ENCODE measurements around the gene KCNH6.

The KCNH6 gene

DNA sequence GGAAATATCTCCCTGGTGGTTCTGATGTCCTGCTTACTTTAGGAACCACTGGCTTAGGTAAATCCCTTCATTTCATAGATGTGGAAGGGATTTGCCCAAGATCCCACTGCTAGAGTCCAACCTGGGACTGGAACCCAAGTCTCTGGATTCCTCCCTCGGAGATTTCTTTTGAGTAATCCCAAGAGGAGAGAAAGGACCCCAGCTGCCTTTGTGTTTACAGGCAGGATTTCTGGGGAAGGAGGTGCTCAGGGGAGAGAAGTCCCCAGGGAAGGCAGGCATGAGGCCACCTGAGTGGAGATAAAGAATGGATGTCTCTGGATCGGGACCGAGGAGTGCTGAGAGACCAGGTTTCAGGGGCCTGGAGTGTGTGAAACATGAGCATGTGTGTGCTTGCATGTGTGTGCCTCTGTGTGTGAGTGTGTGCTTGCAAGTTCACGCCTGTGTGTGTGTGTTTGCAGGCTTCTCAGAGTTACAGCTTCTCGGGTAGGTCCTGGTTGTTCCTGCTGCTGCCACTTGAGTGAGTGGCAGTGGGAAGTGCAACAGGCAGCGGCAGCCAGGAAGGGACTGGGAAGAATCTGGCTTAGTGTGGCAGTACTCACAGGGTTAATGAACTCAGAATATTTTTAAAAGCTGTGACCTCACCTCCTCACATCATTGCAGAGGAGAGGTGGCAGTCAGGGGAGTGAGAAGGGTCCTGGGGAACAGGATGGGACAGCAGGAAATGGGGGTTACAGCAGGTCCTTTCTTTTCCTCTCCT, 2.2 kb downstream of the KCNH6 start:
- Histone ChIP-seq H3K4me3 (ENCODE audit: low read length in 2 of 2) (no peak overlapping the region), H3K4me1 (ENCODE audit: control insufficient read depth, insufficient read depth, low read length) (no peaks in the 10 kb centered on the region), H3K27me3 (ENCODE audit: control insufficient read depth in 1 of 2, insufficient read depth in 2 of 2, low read length in 2 of 2) (peaks cover 3 to 13% of the 10 kb centered on the region in 2 donors), H3K27ac (ENCODE audit: low read length) (no peak overlapping the region), H3K36me3 (ENCODE audit: control insufficient read depth in 2 of 2, insufficient read depth in 2 of 2, low read length in 2 of 2) (no peaks in the 10 kb centered on the region), H3K9me3 (ENCODE audit: control insufficient read depth in 2 of 2, low read length in 2 of 2) (no peaks in the 10 kb centered on the region), H3K9ac (ENCODE audit: low read length in 2 of 2) (no peak overlapping the region)

DNA sequence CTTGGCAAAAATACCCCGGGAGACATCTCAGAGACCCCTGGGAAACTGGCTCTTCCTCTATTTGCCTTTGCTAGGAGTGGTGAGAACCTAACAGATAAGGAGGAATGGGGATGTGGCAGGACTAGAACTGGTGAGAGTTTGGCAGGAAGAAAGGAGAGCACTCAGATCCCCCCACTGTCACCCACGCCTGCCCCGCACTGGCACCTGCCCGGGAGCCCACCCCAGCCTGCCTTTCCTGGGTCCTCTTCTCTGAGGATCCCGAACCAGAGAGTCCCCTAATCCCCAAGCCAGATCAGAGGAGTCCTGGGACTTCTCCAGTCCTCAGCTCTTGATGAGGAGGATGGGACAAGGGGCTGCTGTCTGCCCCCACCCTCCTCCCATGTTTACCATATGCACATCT, 3.7 kb downstream of the KCNH6 start:
- H3K27me3 ChIP-seq (ENCODE audit: control insufficient read depth in 1 of 2, insufficient read depth in 2 of 2, low read length in 2 of 2): peaks cover 3 to 13% of the 10 kb centered on the region in 2 donors
- no peak overlapping the region for H3K27ac ChIP-seq (ENCODE audit: low read length)

DNA sequence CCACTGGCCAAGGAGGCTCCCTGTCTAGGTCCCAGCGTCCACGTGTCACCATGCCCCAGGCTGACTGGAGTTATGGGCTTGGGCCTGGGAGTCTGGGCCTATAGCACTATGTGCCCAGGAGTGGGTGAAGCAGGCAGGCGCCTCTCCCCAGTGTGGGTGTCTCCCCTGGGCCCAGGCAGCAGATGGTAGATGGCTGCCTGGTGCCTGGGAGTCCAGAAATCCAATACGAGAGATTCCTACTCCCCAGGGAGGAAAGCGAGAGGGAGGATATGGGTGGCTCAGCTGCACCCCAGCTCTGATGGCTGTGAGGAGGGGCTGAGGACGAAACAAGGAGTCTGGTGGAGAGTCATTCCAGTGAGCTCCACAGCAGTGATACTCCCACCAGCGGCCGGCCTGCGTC, 5.0 kb downstream of the KCNH6 start:
- Histone ChIP-seq H3K4me3 (ENCODE audit: low read length in 2 of 2) (no peak overlapping the region), H3K9ac (ENCODE audit: low read length in 2 of 2) (no peak overlapping the region), H3K27ac (ENCODE audit: low read length) (no peak overlapping the region), H3K9me3 (ENCODE audit: control insufficient read depth in 2 of 2, low read length in 2 of 2) (no peaks in the 10 kb centered on the region), H3K4me1 (ENCODE audit: control insufficient read depth, insufficient read depth, low read length) (no peaks in the 10 kb centered on the region), H3K27me3 (ENCODE audit: control insufficient read depth in 1 of 2, insufficient read depth in 2 of 2, low read length in 2 of 2) (peaks cover 3 to 13% of the 10 kb centered on the region in 2 donors), H3K36me3 (ENCODE audit: control insufficient read depth in 2 of 2, insufficient read depth in 2 of 2, low read length in 2 of 2) (no peaks in the 10 kb centered on the region)

More for the DNA sequence above, 3.7 kb downstream of the KCNH6 start:
- no peak overlapping the region for H3K4me3 ChIP-seq (ENCODE audit: low read length in 2 of 2)
- H3K4me1 ChIP-seq (ENCODE audit: control insufficient read depth, insufficient read depth, low read length): no peaks in the 10 kb centered on the region
- no peaks in the 10 kb centered on the region for H3K9me3 ChIP-seq (ENCODE audit: control insufficient read depth in 2 of 2, low read length in 2 of 2)
- H3K36me3 ChIP-seq (ENCODE audit: control insufficient read depth in 2 of 2, insufficient read depth in 2 of 2, low read length in 2 of 2): no peaks in the 10 kb centered on the region
- H3K9ac ChIP-seq (ENCODE audit: low read length in 2 of 2): no peak overlapping the region

DNA sequence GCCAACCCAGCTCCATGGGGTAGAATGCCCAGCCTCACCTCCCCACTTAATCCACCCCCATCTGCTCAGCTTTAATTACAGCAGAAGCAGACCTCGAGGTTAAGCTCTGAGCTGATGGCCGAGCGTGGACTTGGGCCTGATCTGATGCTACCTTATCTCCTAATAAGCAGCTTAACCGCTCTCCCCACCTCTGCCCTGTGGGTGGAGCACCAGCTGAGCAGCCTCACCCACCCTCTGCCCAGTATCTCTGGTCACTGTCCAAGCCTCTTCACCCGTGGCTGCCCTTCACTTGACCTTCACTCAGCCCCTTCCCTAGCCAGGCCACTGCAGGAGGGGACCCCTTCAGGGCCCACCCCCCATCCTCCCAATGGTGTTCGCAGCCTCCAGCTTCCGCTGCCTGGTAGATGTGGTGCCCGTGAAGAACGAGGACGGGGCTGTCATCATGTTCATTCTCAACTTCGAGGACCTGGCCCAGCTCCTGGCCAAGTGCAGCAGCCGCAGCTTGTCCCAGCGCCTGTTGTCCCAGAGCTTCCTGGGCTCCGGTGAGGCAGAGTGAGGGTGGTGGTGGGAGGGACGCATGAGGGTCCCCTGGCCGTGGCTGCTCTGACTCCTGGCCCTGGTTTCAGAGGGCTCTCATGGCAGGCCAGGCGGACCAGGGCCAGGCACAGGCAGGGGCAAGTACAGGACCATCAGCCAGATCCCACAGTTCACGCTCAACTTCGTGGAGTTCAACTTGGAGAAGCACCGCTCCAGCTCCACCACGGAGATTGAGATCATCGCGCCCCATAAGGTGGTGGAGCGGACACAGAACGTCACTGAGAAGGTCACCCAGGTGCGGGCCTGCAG, 6.8 kb downstream of the KCNH6 start:
- Histone ChIP-seq H3K27ac (ENCODE audit: low read length) (no peak overlapping the region), H3K4me1 (ENCODE audit: control insufficient read depth, insufficient read depth, low read length) (no peaks in the 10 kb centered on the region), H3K9ac (ENCODE audit: low read length in 2 of 2) (no peak overlapping the region), H3K4me3 (ENCODE audit: low read length in 2 of 2) (no peak overlapping the region), H3K27me3 (ENCODE audit: control insufficient read depth in 1 of 2, insufficient read depth in 2 of 2, low read length in 2 of 2) (peaks cover 1 to 8% of the 10 kb centered on the region in 2 donors), H3K9me3 (ENCODE audit: control insufficient read depth in 2 of 2, low read length in 2 of 2) (no peaks in the 10 kb centered on the region), H3K36me3 (ENCODE audit: control insufficient read depth in 2 of 2, insufficient read depth in 2 of 2, low read length in 2 of 2) (no peaks in the 10 kb centered on the region)

DNA sequence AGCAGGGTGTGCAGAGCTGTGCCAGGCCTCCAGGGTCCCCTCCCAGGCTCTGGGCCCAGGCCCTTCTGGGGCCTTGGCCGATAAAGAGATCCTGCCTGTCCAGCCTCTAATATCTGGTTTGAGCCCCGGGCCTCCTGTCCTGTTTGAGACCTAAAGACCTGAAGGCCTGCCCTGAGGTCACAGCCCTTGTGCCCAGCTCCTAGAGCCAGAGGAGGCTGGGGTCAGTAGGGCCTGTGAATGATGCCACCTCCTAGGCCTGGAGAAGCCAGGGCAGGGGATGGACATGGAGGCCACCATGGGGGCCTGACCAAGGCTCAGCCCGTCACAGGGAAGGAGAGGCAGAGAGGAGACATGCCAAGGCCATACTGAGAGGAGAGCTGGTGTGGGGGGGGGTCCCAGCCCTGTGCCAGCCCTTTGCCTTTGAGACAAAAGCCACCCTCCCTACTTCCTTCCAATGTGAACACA, 7.4 kb downstream of the KCNH6 start:
- H3K27me3 ChIP-seq (ENCODE audit: control insufficient read depth in 1 of 2, insufficient read depth in 2 of 2, low read length in 2 of 2): peaks cover 0 to 4% of the 10 kb centered on the region in 2 donors
- no peaks in the 10 kb centered on the region for H3K4me1 ChIP-seq (ENCODE audit: control insufficient read depth, insufficient read depth, low read length)
- no peaks in the 10 kb centered on the region for H3K9me3 ChIP-seq (ENCODE audit: control insufficient read depth in 2 of 2, low read length in 2 of 2)
- no peak overlapping the region for H3K9ac ChIP-seq (ENCODE audit: low read length in 2 of 2)
- no peak overlapping the region for H3K4me3 ChIP-seq (ENCODE audit: low read length in 2 of 2)
- H3K36me3 ChIP-seq (ENCODE audit: control insufficient read depth in 2 of 2, insufficient read depth in 2 of 2, low read length in 2 of 2): no peaks in the 10 kb centered on the region
- no peak overlapping the region for H3K27ac ChIP-seq (ENCODE audit: low read length)

- Histone ChIP-seq H3K4me3 (ENCODE audit: low read length in 2 of 2) (no peak overlapping the region), H3K27me3 (ENCODE audit: control insufficient read depth in 1 of 2, insufficient read depth in 2 of 2, low read length in 2 of 2) (peaks cover 0 to 5% of the 10 kb centered on the region in 2 donors), H3K27ac (ENCODE audit: low read length) (no peak overlapping the region), H3K9me3 (ENCODE audit: control insufficient read depth in 2 of 2, low read length in 2 of 2) (no peaks in the 10 kb centered on the region), H3K9ac (ENCODE audit: low read length in 2 of 2) (no peak overlapping the region), H3K36me3 (ENCODE audit: control insufficient read depth in 2 of 2, insufficient read depth in 2 of 2, low read length in 2 of 2) (no peaks in the 10 kb centered on the region), H3K4me1 (ENCODE audit: control insufficient read depth, insufficient read depth, low read length) (no peaks in the 10 kb centered on the region)
Observed at GRCh38 chr17:63531022-63531965, 8.1 kb downstream of the KCNH6 start.

GRCh38 chr17:63533433-63534077, 10.4 kb downstream of the KCNH6 start:
- no peaks in the 10 kb centered on the region for H3K36me3 ChIP-seq (ENCODE audit: control insufficient read depth in 2 of 2, insufficient read depth in 2 of 2, low read length in 2 of 2)

DNA sequence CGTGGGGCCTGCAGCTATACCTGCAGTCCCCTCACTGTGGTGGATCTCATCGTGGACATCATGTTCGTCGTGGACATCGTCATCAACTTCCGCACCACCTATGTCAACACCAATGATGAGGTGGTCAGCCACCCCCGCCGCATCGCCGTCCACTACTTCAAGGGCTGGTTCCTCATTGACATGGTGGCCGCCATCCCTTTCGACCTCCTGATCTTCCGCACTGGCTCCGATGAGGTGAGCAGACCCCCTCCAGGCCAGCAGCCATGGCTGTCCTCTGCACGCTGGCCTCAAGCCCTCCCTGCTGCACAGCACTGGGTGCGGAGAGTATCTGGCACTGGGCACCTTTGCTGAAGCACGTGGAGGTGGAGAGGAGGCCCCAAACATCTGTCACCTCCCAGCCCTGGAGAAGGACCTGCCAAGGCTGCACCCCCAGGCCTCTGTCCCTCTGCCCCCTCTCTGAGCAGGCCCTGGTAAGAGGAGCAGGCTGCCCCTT, 11.0 kb downstream of the KCNH6 start:
- H3K27ac ChIP-seq (ENCODE audit: low read length): no peak overlapping the region
- H3K4me1 ChIP-seq (ENCODE audit: control insufficient read depth, insufficient read depth, low read length): peaks cover 7% of the 10 kb centered on the region
- peaks cover 14 to 15% of the 10 kb centered on the region in 2 donors for H3K27me3 ChIP-seq (ENCODE audit: control insufficient read depth in 1 of 2, insufficient read depth in 2 of 2, low read length in 2 of 2)
- H3K9ac ChIP-seq (ENCODE audit: low read length in 2 of 2): no peak overlapping the region
- no peak overlapping the region for H3K4me3 ChIP-seq (ENCODE audit: low read length in 2 of 2)
- no peaks in the 10 kb centered on the region for H3K36me3 ChIP-seq (ENCODE audit: control insufficient read depth in 2 of 2, insufficient read depth in 2 of 2, low read length in 2 of 2)
- no peaks in the 10 kb centered on the region for H3K9me3 ChIP-seq (ENCODE audit: control insufficient read depth in 2 of 2, low read length in 2 of 2)

More at GRCh38 chr17:63533433-63534077, 10.4 kb downstream of the KCNH6 start:
- Histone ChIP-seq H3K9me3 (ENCODE audit: control insufficient read depth in 2 of 2, low read length in 2 of 2) (no peaks in the 10 kb centered on the region), H3K9ac (ENCODE audit: low read length in 2 of 2) (no peak overlapping the region), H3K27ac (ENCODE audit: low read length) (no peak overlapping the region), H3K4me3 (ENCODE audit: low read length in 2 of 2) (no peak overlapping the region), H3K4me1 (ENCODE audit: control insufficient read depth, insufficient read depth, low read length) (peaks cover 6% of the 10 kb centered on the region), H3K27me3 (ENCODE audit: control insufficient read depth in 1 of 2, insufficient read depth in 2 of 2, low read length in 2 of 2) (peaks cover 8 to 10% of the 10 kb centered on the region in 2 donors)

DNA sequence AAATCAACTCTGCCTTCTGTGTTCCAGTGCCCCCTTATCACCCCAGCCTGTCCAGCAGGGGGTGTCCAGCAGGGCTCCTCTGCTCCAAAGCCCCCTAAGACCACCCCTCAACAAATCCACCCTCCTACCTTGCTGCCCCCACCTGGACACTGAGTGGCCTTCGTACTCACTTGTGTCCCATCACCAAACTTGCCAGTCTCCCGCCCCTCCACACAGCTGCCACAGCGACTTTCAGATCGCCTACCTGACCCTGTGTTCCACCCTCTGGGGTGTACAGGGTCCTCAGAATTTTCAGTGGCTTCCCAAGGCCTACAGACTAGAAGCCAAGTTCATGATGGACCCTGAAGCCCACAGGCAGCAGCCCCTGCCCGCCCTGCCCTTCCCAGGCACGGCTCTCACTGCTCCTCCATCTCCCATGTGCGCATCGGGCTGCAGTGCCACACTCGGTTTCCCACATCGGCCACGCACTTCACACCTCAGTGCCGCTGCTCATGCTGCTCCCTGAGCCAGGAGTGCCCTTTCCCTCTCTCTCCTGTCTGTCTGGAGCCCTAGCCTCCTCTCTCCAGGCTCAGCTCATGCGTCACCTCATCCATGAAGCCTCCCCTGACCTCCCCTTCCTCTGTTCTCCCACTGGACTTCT, 11.8 kb downstream of the KCNH6 start:
- H3K9ac ChIP-seq (ENCODE audit: low read length in 2 of 2): no peak overlapping the region
- peaks cover 19 to 22% of the 10 kb centered on the region in 2 donors for H3K27me3 ChIP-seq (ENCODE audit: control insufficient read depth in 1 of 2, insufficient read depth in 2 of 2, low read length in 2 of 2)
- H3K27ac ChIP-seq (ENCODE audit: low read length): no peak overlapping the region
- H3K4me3 ChIP-seq (ENCODE audit: low read length in 2 of 2): no peak overlapping the region
- no peaks in the 10 kb centered on the region for H3K36me3 ChIP-seq (ENCODE audit: control insufficient read depth in 2 of 2, insufficient read depth in 2 of 2, low read length in 2 of 2)
- H3K9me3 ChIP-seq (ENCODE audit: control insufficient read depth in 2 of 2, low read length in 2 of 2): no peaks in the 10 kb centered on the region
- H3K4me1 ChIP-seq (ENCODE audit: control insufficient read depth, insufficient read depth, low read length): peaks cover 7% of the 10 kb centered on the region

All from stomach smooth muscle (tissue), 2 donors.